Heart right ventricle (tissue), 16 donors: ENCODE measurements around the gene ITSN1. TPM values are rescaled to one million over a fixed set of nuclear protein-coding genes. Genes with fewer than 3 reads are reported as not detected.
"Not testable (repeated sequence)": the region's sequence is repeated elsewhere in the genome, so short reads cannot be mapped to it uniquely, and the experiment has no call there.

Experiments used
- ATAC-seq, 8 donors: fragments of 200-7000 bp; cut with Tn5 transposase; one replicate each; pipeline ENCODE4 v1.9.1; 2020; ENCODE audit warnings: mild to moderate bottlenecking in 8 of 8, moderate library complexity in 8 of 8, moderate number of reproducible peaks in 1 of 8
- DNase-seq, 2 donors: peaks; one replicate each; pipeline ENCODE4 v3.0.0-alpha.2; 2020
- H3K27ac ChIP-seq, 10 donors: fragments of 200-600 bp; sonication (generic) in 2 of 10; one replicate each; pipeline versions ENCODE4 v1.5.0 to v1.8.0; 2020 to 2022; ENCODE audit warnings: mild to moderate bottlenecking in 3 of 10
- H3K27me3 ChIP-seq, 7 donors: fragments of 200-600 bp; one replicate each; pipeline ENCODE4 v1.8.0; 2021 to 2022; ENCODE audit warnings: mild to moderate bottlenecking in 2 of 7
- H3K36me3 ChIP-seq, 9 donors: fragments of 200-600 bp; sonication (generic) in 1 of 9; one replicate each; pipeline versions ENCODE4 v1.5.0 to v1.8.0; 2020 to 2022; ENCODE audit warnings: mild to moderate bottlenecking in 2 of 9
- H3K4me1 ChIP-seq, 9 donors: fragments of 200-600 bp; sonication (generic) in 1 of 9; one replicate each; pipeline versions ENCODE4 v1.5.0 to v1.8.0; 2020 to 2022; ENCODE audit warnings: mild to moderate bottlenecking in 4 of 9
- H3K4me3 ChIP-seq, 10 donors: fragments of 200-600 bp; sonication (generic) in 2 of 10; one replicate each; pipeline versions ENCODE4 v1.5.0 to v1.8.0; 2020 to 2022; ENCODE audit warnings: mild to moderate bottlenecking in 7 of 10, moderate library complexity in 2 of 10
- H3K9me3 ChIP-seq, 11 donors: fragments of 200-600 bp in 10 of 11; sonication (generic) in 2 of 11; one replicate each; pipeline versions ENCODE4 v1.5.0 to v1.8.0; 2013 to 2022; ENCODE audit warnings: mild to moderate bottlenecking in 2 of 11, control low read depth in 1 of 11, moderate library complexity in 1 of 11
- WGBS, 2 donors: extraction: QIAGEN DNeasy Blood & Tissue Kit; methylation state at CpG; one replicate each; pipeline ENCODE4 v1.1.7; 2013; ENCODE audit warnings: inconsistent platforms in 1 of 2; 5-methylcytosine and 5-hydroxymethylcytosine counted together
- intact Hi-C, 10 donors: fragments of 100-400 bp; cut with DNase I; formaldehyde crosslinking; loops; one replicate each; pipeline versions ENCODE4 v1.11.1 to v1.14.2; 2022
- polyA plus RNA-seq, 2 donors: library from polyadenylated mRNA; stranded (reverse); fragments of 200-250 nt; gene quantifications; one replicate each; pipeline ENCODE4 v1.2.3, GENCODE V29; 2013
- total RNA-seq, 10 donors: library from RNA; stranded (reverse); fragmentation: NEBNext Ultra II Directional in 3 of 10; extraction: Animal tissue kit (Norgen Biotek cat#: 25700) in 3 of 10; gene quantifications; one replicate each; pipeline versions ENCODE4 v1.2.1 to v1.2.4, GENCODE V29; 2021 to 2023
- TF ChIP-seq, protein P1 (sequence below), 9 donors: fragments of 200-600 bp; sonication (generic) in 2 of 9; IDR thresholded peaks; one replicate each; pipeline versions ENCODE4 v1.5.0 to v1.8.0; 2021 to 2022; ENCODE audit warnings: antibody characterized with exemption in 9 of 9, mild to moderate bottlenecking in 5 of 9, moderate library complexity in 1 of 9
- donor health status: Arrhythmogenic right ventricular cardiomyopathy.
- donor health status: ischemic (EF 13 %, LVEDD 7.1; RV severe dilation, severe dysfunction).
- donor health status: healthy with polysubstance abuse.
- donor health status: DM: no; HTN: yes; CAD: no.
- donor health status: DM: no; HTN: no; CAD: no.
- donor health status: ischemic (EF 25% LVEDD 6.9; RV normal size, moderate dysfunction).
- donor health status: ischemic (EF 25% LVEDD 5.7; RV mildly dilated, moderate dysfunction).
- donor health status: healthy.
- donor health status: DM: yes; HTN: yes; CAD: no.
- donor health status: Ischemic cardiomyopathy.
- donor health status: ischemic (EF 35%, LVEDD 5.7; RV mildly dilated, moderate dysfunction).
- donor health status: nonischemic (EF 11% LVEDD 7.7; RV severe dilation, severe dysfunction).
- donor health status: DM: yes; HTN: yes; CAD: no.
- donor health status: PGD.
- donor health status: ischemic (EF 29% LVEDD 5.4; RV normal size, mild dysfunction).
- donor health status: nonischemic (EF 23%, LVEDD 6.1; RV moderate dilation, normal function).

The ITSN1 gene
- total and polyA plus RNA-seq, 12 donors, result 14.6 to 47.3 (median 32.3) TPM

DNA sequence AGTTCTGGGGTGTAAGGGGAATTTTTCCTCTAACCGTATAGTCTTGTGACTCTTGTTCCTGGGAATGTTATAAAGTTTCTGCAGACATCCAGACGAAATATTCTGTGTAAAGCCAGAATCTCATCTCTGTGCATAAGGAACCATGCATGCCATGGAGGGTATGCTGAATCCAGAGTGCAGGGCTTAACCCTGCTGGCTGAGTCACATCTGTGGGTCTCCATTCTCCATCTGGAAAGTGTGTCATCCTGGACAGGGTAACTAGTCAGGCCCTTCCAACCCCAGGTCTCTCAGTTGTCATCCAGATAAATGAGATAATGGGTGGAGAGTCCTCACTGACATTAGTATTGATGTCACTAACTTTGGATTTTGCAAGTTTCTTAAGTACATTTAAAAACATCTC lies 224.5 kb downstream of the ITSN1 start:
- TF ChIP-seq, protein P1, sequence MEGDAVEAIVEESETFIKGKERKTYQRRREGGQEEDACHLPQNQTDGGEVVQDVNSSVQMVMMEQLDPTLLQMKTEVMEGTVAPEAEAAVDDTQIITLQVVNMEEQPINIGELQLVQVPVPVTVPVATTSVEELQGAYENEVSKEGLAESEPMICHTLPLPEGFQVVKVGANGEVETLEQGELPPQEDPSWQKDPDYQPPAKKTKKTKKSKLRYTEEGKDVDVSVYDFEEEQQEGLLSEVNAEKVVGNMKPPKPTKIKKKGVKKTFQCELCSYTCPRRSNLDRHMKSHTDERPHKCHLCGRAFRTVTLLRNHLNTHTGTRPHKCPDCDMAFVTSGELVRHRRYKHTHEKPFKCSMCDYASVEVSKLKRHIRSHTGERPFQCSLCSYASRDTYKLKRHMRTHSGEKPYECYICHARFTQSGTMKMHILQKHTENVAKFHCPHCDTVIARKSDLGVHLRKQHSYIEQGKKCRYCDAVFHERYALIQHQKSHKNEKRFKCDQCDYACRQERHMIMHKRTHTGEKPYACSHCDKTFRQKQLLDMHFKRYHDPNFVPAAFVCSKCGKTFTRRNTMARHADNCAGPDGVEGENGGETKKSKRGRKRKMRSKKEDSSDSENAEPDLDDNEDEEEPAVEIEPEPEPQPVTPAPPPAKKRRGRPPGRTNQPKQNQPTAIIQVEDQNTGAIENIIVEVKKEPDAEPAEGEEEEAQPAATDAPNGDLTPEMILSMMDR (IDR thresholded peaks at IDR 0.05), result no peak
- no peak overlapping the region for H3K27ac ChIP-seq
- no peak overlapping the region for H3K4me3 ChIP-seq
- no peaks in the 10 kb centered on the region for H3K4me1 ChIP-seq
- ATAC-seq (no peak), DNase-seq (no peak)
- WGBS, 2 donors, result 85 to 86% methylated on average over 2 of the region's 2 CpGs
- H3K27me3 ChIP-seq, result no peaks in the 10 kb centered on the region
- no peaks in the 10 kb centered on the region for H3K9me3 ChIP-seq
- intact Hi-C loops, result no loop called here
- H3K36me3 ChIP-seq, result no peaks in the 10 kb centered on the region

DNA sequence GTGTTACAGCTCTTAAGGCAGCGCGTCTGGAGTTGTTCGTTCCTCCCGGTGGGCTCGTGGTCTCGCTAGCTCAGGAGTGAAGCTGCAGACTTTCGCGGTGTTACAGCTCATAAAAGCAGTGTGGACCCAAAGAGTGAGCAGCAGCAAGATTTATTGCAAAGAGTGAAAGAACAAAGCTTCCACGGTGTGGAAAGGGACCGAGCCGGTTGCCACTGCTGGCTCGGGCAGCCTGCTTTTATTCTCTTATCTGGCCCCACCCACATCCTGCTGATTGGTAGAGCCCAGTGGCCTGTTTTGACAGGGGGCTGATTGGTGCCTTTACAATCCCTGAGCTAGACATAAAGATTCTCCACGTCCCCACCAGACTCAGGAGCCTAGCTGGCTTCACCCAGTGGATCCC lies 225.6 kb downstream of the ITSN1 start:
- H3K27ac ChIP-seq, ATAC-seq, H3K9me3 ChIP-seq, H3K27me3 ChIP-seq, H3K4me3 ChIP-seq, intact Hi-C loops, DNase-seq, H3K36me3 ChIP-seq, H3K4me1 ChIP-seq: not testable (repeated sequence)
- 78 to 86% methylated on average over 11 to 13 of the region's 13 CpGs for WGBS, 2 donors

DNA sequence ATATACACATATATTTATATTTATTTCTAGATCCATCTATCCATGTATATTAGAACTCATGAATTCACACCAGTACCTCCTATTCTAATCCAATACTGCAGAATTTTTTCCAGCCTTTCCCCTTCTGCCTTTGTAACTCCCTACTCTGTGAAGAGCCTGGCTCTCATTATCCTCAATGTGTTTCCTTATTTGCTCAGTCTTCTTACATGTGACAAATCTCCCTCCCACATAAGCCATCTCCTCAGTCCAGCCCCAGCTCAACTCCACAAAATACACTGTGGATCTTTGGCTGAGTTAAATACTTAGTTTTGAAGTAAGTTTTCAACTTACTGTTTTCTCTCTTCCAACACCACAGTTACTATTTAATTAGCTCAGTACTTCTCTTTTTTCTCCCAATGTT lies 227.6 kb downstream of the ITSN1 start:
- no peaks in the 10 kb centered on the region for H3K36me3 ChIP-seq
- no peak for DNase-seq

DNA sequence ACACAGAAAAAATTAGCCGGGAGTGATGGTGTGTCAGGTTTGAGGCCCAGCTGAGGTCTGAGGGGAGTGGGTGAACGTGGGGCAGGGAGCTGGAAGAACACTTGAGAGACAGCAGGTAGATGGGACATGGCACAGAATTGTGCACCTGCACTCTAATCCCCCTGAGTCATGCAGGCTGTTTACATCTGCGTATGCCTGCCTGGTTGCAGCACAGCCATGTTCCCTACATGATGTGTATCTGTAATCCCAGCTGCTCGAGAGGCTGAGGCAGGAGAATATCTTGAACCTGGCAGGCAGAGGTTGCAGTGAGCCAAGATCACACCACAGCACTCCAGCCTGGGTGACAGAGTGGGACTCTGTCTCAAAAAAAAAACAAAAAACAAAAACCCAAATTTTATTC lies 228.5 kb downstream of the ITSN1 start:
- no peak overlapping the region for H3K4me3 ChIP-seq
- ATAC-seq, result no peak
- H3K36me3 ChIP-seq, result no peaks in the 10 kb centered on the region
- H3K27ac ChIP-seq, result no peak overlapping the region
- TF ChIP-seq, protein P1 (IDR thresholded peaks at IDR 0.05), result no peak
- intact Hi-C loops, result no loop called here
- WGBS, 2 donors, result 76 to 87% methylated on average over 4 of the region's 4 CpGs
- no peaks in the 10 kb centered on the region for H3K4me1 ChIP-seq
- H3K27me3 ChIP-seq, result no peaks in the 10 kb centered on the region
- no peaks in the 10 kb centered on the region for H3K9me3 ChIP-seq
- DNase-seq, result no peak

More for the DNA sequence above, 227.6 kb downstream of the ITSN1 start:
- intact Hi-C loops, result no loop called here
- no peak overlapping the region for H3K27ac ChIP-seq
- no peak for ATAC-seq
- no peaks in the 10 kb centered on the region for H3K4me1 ChIP-seq
- no peak overlapping the region for H3K4me3 ChIP-seq
- H3K27me3 ChIP-seq, result no peaks in the 10 kb centered on the region
- no peaks in the 10 kb centered on the region for H3K9me3 ChIP-seq
- TF ChIP-seq, protein P1 (IDR thresholded peaks at IDR 0.05), result no peak

DNA sequence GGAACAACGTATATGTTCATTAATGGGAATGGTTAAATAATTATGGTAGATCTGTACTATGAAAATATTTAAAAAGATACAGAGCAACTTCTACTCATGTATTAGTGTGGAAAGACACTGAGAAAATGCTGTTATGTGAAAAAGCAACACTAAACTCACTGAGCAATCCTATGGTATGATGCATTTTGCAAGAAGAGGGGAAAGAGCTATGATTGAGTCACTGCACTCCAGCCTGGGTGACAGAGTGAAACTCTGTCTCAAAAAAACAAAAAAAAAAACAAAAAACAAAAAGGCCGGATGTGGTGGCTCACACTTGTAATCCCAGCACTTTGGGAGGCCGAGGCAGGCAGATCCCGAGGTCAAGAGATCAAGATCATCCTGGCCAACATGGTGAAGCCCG lies 228.9 kb downstream of the ITSN1 start:
- no peaks in the 10 kb centered on the region for H3K36me3 ChIP-seq
- ATAC-seq (no peak), DNase-seq (no peak)
- no peak overlapping the region for H3K27ac ChIP-seq
- no peaks in the 10 kb centered on the region for H3K9me3 ChIP-seq
- no peaks in the 10 kb centered on the region for H3K4me1 ChIP-seq
- no peak overlapping the region for H3K4me3 ChIP-seq
- intact Hi-C loops, result no loop called here
- 84 to 90% methylated on average over 5 of the region's 5 CpGs for WGBS, 2 donors
- TF ChIP-seq, protein P1 (IDR thresholded peaks at IDR 0.05), result no peak
- no peaks in the 10 kb centered on the region for H3K27me3 ChIP-seq
